CD1c-positive myeloid dendritic cell (primary cell): ENCODE measurements around the gene MDFI.

ENCODE experiments used
- DNase-seq: peaks from one replicate; pipeline ENCODE4 v3.0.0-alpha.2; 2016; ENCODE audit errors: extremely low spot score

The MDFI gene

GRCh38 chr6:41638002-41638934 is at the start of gene MDFI:
TSS of gene MDFI (plus strand) at chr6:41638468. CDS start at chr6:41638750, 282 bp downstream.
- no peak for DNase-seq

GRCh38 chr6:41589223-41589622 is 49.0 kb upstream of the MDFI start:
- DNase-seq = no peak

GRCh38 chr6:41589636-41590622 is 48.3 kb upstream of the MDFI start:
- DNase-seq = no peak

- DNase-seq = no peak
Observed at GRCh38 chr6:41591122-41591521, 47.1 kb upstream of the MDFI start.

GRCh38 chr6:41591859-41592502 is 46.3 kb upstream of the MDFI start:
- peak; percentile 82 for DNase-seq

GRCh38 chr6:41593406-41593805 is 44.9 kb upstream of the MDFI start:
- DNase-seq = no peak

- no peak for DNase-seq
Observed at GRCh38 chr6:41593839-41594238, 44.4 kb upstream of the MDFI start.

- no peak for DNase-seq
Observed at GRCh38 chr6:41594326-41594725, 43.9 kb upstream of the MDFI start.

GRCh38 chr6:41594766-41595165 is 43.5 kb upstream of the MDFI start:
- no peak for DNase-seq

- DNase-seq = no peak
Observed at GRCh38 chr6:41595166-41595565, 43.1 kb upstream of the MDFI start.

- no peak for DNase-seq
Observed at GRCh38 chr6:41596096-41596685, 42.1 kb upstream of the MDFI start.

- DNase-seq = no peak
Observed at GRCh38 chr6:41596807-41597206, 41.5 kb upstream of the MDFI start.

- no peak for DNase-seq
Observed at GRCh38 chr6:41597246-41598000, 40.8 kb upstream of the MDFI start.

GRCh38 chr6:41598670-41599014 is 39.6 kb upstream of the MDFI start:
- no peak for DNase-seq

GRCh38 chr6:41599015-41599851 is 39.0 kb upstream of the MDFI start:
- no peak for DNase-seq

- no peak for DNase-seq
Observed at GRCh38 chr6:41599852-41600445, 38.3 kb upstream of the MDFI start.

GRCh38 chr6:41600499-41601247 is 37.6 kb upstream of the MDFI start:
- no peak for DNase-seq

GRCh38 chr6:41601248-41601549 is 37.1 kb upstream of the MDFI start:
- DNase-seq = no peak

- no peak for DNase-seq
Observed at GRCh38 chr6:41602422-41602743, 35.9 kb upstream of the MDFI start.
